A549 treated with CpdA at 1 μM for 4 hours (cell line): Measurements from ENCODE around the gene CT45A2. TPM values are rescaled to one million over a fixed set of nuclear protein-coding genes. Genes with fewer than 3 reads are reported as not detected.

ENCODE experiments used
- total RNA-seq: library from RNA; stranded (reverse); fragments of 200-300 nt; extraction: Qiagen RNA extraction; gene quantifications from 5 replicates; pipeline ENCODE4 v1.2.3, GENCODE V29; 2022; ENCODE audit warnings: low read depth

Gene CT45A2
- total RNA-seq, result 0.07 TPM in 1 of 5 replicates, not detected in the others

GRCh38 chrX:135819912-135820311 lies at the start of gene CT45A2:
Gene CT45A2, minus strand, starts transcription at chrX:135820012. Its CDS starts 3,747 bp downstream, at chrX:135816265.

GRCh38 chrX:135854438-135854837 lies 34.6 kb upstream of the CT45A2 start, which contains the start of gene CT45A8:
Gene CT45A8, minus strand, starts transcription at chrX:135854538. Its CDS starts 3,755 bp downstream, at chrX:135850783.

GRCh38 chrX:135837180-135837579 lies 17.4 kb upstream of the CT45A2 start, which contains the start of gene CT45A7:
Gene CT45A7, minus strand, starts transcription at chrX:135837280. Its CDS starts 3,747 bp downstream, at chrX:135833533.

GRCh38 chrX:135802687-135803086 lies 17.1 kb downstream of the CT45A2 start, which contains the start of gene CT45A6:
Gene CT45A6, minus strand, starts transcription at chrX:135802787. Its CDS starts 3,794 bp downstream, at chrX:135798993.

GRCh38 chrX:135785403-135785802 lies 34.4 kb downstream of the CT45A2 start, which contains the start of gene CT45A5:
Gene CT45A5, minus strand, starts transcription at chrX:135785503. Its CDS starts 3,774 bp downstream, at chrX:135781729.

GRCh38 chrX:135768091-135768490 lies 51.7 kb downstream of the CT45A2 start, which contains the start of gene CT45A3:
Gene CT45A3, minus strand, starts transcription at chrX:135768191. Its CDS starts 3,747 bp downstream, at chrX:135764444.

Other genes starting within 250 kb of the CT45A2 start
- gene CT45A1, start 106.4 kb downstream of the CT45A2 start, total RNA-seq, result 0.11 TPM in 1 of 5 replicates, not detected in the others
- 0.24 to 0.32 TPM in 2 of 5 replicates, not detected in the others for gene CT45A3, start 51.8 kb downstream of the CT45A2 start, total RNA-seq
- 0.05 TPM in 1 of 5 replicates, not detected in the others for gene CT45A5, start 34.5 kb downstream of the CT45A2 start, total RNA-seq
- gene CT45A6, start 17.2 kb downstream of the CT45A2 start, total RNA-seq, result not detected in 5 replicates
- not detected in 5 replicates for gene CT45A7, start 17.3 kb upstream of the CT45A2 start, total RNA-seq
- not detected in 5 replicates for gene CT45A8, start 34.5 kb upstream of the CT45A2 start, total RNA-seq
- gene CT45A9, start 51.8 kb upstream of the CT45A2 start, total RNA-seq, result not detected in 5 replicates
- 0.27 to 0.37 TPM (median 0.29 TPM) in 3 of 5 replicates, not detected in the others for gene CT45A10, start 73.4 kb upstream of the CT45A2 start, total RNA-seq
- gene SAGE1, start 73.7 kb upstream of the CT45A2 start, total RNA-seq, result 0.02 to 0.07 TPM (median 0.05 TPM) in 3 of 5 replicates, not detected in the others
- gene MMGT1, start 154.0 kb upstream of the CT45A2 start, total RNA-seq, result 15.2 to 16.8 TPM (median 15.9 TPM) in 5 replicates
- gene SLC9A6, start 165.4 kb upstream of the CT45A2 start, total RNA-seq, result 6.7 to 8.9 TPM (median 8.3 TPM) in 5 replicates